GM21447 (cell line): ENCODE measurements around the gene PRR35.

Source experiments
- ATAC-seq: cut with Tn5 transposase; IDR thresholded peaks from one replicate; pipeline ENCODE4 v1.9.1; 2021; ENCODE audit not compliant: unreplicated experiment

The PRR35 gene

DNA sequence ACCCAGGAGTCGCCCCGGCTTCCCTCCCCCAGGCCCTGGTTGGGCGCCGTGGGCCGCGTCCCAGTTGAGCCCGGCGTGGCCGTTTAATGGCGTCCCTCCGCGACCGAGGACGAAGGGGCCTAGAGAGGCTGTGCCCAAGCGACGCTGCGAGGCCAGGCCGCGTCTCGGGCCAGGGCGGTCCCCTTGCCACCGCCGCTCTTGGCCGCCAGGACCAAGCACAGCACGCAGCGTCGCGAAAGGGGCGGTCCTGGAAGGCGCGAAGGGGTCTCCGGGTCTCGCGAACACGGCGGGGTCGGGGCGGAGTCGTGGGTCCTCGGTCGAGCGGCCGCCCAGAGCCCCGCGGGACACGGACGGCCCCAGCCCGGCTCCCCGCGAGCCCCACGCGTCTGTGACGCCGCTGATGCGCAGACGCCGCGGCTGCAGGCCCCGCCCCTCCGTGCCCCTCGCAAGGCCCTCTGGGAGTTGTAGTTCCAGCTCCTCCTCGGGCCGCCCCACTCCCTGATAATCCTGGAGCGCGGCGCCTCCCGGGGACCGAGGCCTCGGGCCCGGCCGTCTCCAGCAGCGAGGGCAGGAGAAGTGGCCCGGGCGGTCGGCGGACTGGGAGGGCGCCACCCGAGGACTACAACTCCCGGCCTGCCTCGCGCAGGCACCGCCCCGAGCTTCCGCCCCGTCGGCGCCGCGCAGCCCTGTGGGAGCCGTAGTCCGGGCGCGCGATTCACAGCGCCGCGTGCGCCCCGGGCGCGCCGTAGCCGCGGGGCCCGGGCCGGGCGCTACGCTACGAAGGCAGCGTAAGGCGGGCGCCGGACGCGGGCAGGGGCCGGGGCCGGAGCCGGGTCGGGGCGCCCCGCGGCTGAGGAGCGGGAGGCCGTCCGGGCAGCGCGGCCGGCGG, 32.9 kb upstream of the PRR35 start, which contains the start of gene CAPN15:
TSS of gene CAPN15 (plus strand) at position 698 of the 889 bp plus-strand sequence. CDS start 19,127 bp downstream, outside the sequence.
- ATAC-seq = peak; percentile 53

DNA sequence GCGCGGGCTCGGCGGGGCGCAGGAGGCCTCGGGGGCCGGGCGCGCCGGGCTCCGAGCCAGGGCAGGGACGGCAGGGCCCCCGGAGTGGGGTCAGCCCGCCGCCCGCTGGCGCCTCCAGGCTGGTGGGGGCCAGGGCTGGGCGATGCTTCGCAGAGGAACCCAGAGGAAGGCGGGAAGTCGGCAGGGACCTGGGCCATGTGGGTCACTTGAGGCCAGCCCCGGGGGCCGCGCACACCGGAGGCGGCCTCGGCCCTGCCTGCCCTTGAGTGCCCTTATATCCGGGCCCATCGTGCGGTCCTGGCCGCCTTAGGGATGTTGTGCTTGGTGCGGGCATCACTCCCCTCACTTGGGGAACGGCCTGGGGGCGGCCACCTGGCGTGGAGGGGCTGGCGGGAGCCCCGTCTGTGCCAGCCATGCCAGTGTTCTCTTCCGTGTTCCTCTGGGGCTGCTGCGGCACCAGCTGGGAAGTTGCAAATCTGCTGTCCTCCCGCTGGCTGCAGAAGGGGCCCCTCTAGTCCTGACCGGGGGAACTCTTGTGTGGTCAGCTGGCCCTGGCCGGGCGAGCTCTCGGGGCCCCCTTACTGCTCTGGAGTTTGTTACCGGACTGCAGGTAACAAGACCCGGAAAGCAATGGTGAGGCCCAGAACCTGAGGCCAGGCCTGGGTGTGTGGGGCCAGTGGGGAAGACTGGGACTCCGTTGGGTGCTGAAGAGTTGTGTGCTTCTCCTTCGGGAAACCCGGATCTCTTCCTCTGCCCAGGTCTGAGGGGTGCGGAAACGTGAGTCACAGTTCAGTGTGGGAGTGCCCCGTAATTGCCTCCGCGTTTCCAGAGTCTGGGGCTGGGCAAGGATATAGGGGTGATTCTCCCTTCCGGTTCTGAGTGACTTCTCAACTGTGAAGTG, 31.8 kb upstream of the PRR35 start:
- ATAC-seq = no peak

- no peak for ATAC-seq
Observed at GRCh38 chr16:529012-529575, 31.1 kb upstream of the PRR35 start.

GRCh38 chr16:530111-530817, 29.9 kb upstream of the PRR35 start:
- ATAC-seq = no peak

GRCh38 chr16:531494-532125, 28.6 kb upstream of the PRR35 start:
- ATAC-seq = no peak

- ATAC-seq = no peak
Observed at GRCh38 chr16:533391-534123, 26.6 kb upstream of the PRR35 start.

DNA sequence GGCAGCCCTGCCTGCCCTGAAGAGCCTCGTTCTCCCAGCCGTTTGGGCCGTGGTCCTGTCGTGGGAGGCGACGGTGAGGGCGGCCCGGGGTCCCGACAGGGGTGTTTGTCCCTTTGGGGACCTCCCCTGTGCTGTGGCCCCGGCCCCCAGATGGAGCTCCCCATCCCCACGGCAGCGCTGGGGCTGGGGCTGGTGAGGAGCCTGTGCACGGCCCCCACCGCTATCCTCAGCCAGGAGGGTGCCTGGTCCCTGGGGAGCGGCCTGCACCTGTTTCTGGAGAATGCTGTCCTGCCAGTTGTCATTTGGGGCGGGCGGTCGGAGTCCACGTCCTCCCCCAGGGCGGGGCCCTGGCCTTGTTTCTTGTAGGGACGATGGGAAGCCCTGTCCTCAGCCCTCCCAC, 26.1 kb upstream of the PRR35 start:
- ATAC-seq = no peak

GRCh38 chr16:534856-535445, 25.2 kb upstream of the PRR35 start:
- no peak for ATAC-seq

DNA sequence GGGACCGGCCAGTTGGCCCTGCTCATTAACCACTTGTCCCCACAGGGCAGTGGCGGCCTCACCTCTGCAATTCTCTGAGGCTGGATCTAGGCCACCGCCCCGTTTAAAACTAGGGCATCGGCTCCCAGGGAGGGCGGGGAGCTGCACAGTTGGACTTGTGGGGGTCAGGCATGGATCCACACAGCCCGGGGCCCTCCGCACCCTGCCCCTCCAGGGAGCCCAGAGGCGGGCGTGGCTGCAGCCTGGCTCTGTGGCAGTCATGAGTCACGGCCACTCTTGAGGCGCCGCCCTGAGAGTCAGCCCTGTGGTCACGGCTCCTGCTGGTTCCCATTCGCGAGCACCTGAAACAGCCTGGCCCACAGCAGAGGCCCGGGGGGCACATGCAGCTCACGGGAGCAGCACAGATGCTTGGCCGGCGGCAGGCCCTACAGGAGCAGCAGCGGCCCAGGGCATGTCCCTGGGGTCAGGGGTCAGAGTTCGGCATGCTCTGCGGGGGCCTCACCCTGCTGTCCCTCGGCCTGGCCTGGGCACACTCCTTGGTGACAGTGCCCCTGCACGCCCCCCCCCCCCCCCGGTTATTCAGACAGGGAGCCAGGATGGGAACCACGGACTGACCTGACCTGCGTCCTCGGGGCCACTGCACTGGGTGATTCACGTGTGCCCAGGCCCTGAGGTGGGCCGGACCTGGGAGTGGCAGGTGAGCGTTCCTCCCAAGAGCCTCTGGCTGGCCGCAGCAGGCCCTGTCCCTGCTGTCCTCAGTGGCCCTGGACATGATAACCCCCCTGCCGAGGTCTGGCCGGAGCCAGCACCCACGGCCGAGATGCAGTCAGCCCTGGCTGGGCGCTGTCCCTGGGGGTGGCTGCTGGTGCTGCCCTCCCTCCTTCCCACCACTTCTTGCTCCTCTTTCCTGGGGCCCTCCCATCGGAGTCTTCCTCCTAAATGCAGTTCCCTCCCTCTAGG, 24.5 kb upstream of the PRR35 start:
- ATAC-seq = no peak

DNA sequence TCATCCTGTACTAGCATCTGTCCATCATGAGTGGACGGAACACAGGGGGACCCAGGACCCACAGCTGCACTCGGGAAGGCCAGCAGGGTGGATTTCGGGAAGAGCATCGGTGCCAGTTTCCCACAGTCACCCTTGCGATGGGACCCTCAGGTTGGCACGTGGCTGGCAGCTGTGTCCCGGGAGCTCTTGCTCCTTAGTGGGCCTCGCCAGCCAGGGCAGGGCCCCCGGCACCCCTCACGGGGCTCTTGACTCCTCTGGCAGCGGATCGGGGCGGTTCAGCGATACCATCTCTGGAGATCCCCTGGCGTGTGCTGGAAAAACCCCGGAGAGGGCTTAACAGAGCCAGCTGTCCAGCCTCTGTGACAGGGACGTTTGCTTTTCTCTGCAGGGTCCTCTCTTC, 23.4 kb upstream of the PRR35 start:
- ATAC-seq = no peak

GRCh38 chr16:537415-538335, 22.5 kb upstream of the PRR35 start:
- no peak for ATAC-seq

GRCh38 chr16:539901-540530, 20.2 kb upstream of the PRR35 start:
- no peak for ATAC-seq

GRCh38 chr16:540645-541340, 19.4 kb upstream of the PRR35 start:
- ATAC-seq = no peak

- ATAC-seq = no peak
Observed at GRCh38 chr16:543301-544164, 16.7 kb upstream of the PRR35 start.

- ATAC-seq = no peak
Observed at GRCh38 chr16:544517-544916, 15.7 kb upstream of the PRR35 start.
